HG03378 (cell line): ENCODE measurements around the gene SAYSD1.

ENCODE experiments used
- ATAC-seq: cut with Tn5 transposase; IDR thresholded peaks from one replicate; pipeline ENCODE4 v1.9.1; 2021; ENCODE audit warnings: mild to moderate bottlenecking, moderate library complexity; ENCODE audit not compliant: unreplicated experiment

SAYSD1 gene

GRCh38 chr6:39079197-39080125, 35.5 kb downstream of the SAYSD1 start:
- ATAC-seq: no peak

GRCh38 chr6:39078695-39079094, 36.3 kb downstream of the SAYSD1 start:
- ATAC-seq: no peak

GRCh38 chr6:39077882-39078594, 36.9 kb downstream of the SAYSD1 start:
- ATAC-seq: no peak

GRCh38 chr6:39076623-39077535, 38.1 kb downstream of the SAYSD1 start:
- no peak for ATAC-seq

- ATAC-seq: no peak
Measured at GRCh38 chr6:39075807-39076622, 39.0 kb downstream of the SAYSD1 start.

GRCh38 chr6:39075010-39075686, 39.8 kb downstream of the SAYSD1 start:
- no peak for ATAC-seq

- ATAC-seq: no peak
Measured at GRCh38 chr6:39074486-39074885, 40.5 kb downstream of the SAYSD1 start.

GRCh38 chr6:39073471-39074355, 41.3 kb downstream of the SAYSD1 start:
- no peak for ATAC-seq

- ATAC-seq: no peak
Measured at GRCh38 chr6:39072830-39073229, 42.2 kb downstream of the SAYSD1 start.

GRCh38 chr6:39068391-39068790, 46.6 kb downstream of the SAYSD1 start:
- ATAC-seq: no peak

- no peak for ATAC-seq
Measured at GRCh38 chr6:39065561-39065960, 49.4 kb downstream of the SAYSD1 start.

GRCh38 chr6:39063526-39063925, 51.5 kb downstream of the SAYSD1 start:
- no peak for ATAC-seq

- no peak for ATAC-seq
Measured at GRCh38 chr6:39062014-39062740, 52.8 kb downstream of the SAYSD1 start.

GRCh38 chr6:39061588-39061987, 53.4 kb downstream of the SAYSD1 start:
- no peak for ATAC-seq

GRCh38 chr6:39061182-39061581, 53.8 kb downstream of the SAYSD1 start:
- ATAC-seq: no peak

- ATAC-seq: no peak
Measured at GRCh38 chr6:39060467-39061160, 54.4 kb downstream of the SAYSD1 start.
